Mammary epithelial cell (primary cell): ENCODE measurements around the gene ACBD4.

Source experiments
- CTCF ChIP-seq, 2 donors: IDR thresholded peaks in 1 of 2; conservative IDR thresholded peaks in 1 of 2; 2 replicates each; pipeline ENCODE4 v1.5.1; 2011 to 2012; ENCODE audit warnings: inconsistent platforms in 2 of 2, low read length in 2 of 2, mild to moderate bottlenecking in 2 of 2, control low read depth in 1 of 2, low read depth in 1 of 2; ENCODE audit not compliant: insufficient read depth in 1 of 2; ENCODE audit errors: extremely low read depth in 1 of 2
- EZH2 ChIP-seq: IDR thresholded peaks from 2 replicates; pipeline ENCODE4 v1.6.1; 2012; ENCODE audit warnings: low read length, inconsistent platforms, borderline replicate concordance

GRCh38 chr17:45102856-45103255 is 32.6 kb upstream of the ACBD4 start:
- no peak for TF ChIP-seq CTCF (conservative IDR thresholded peaks at IDR 0.05 in 1 of 2, IDR thresholded peaks at IDR 0.05 in 1 of 2; ENCODE audit: extremely low read depth in 1 of 2, insufficient read depth in 1 of 2, low read depth in 1 of 2, low read length in 2 of 2)
- TF ChIP-seq EZH2 = no peak
